ENCODE measurements around the gene CELF2. TPM values are rescaled to one million over a fixed set of nuclear protein-coding genes. Genes with fewer than 3 reads are reported as not detected.

The CELF2 gene
- total RNA-seq, 1 donor from 2014 or later = 33.8 TPM

DNA sequence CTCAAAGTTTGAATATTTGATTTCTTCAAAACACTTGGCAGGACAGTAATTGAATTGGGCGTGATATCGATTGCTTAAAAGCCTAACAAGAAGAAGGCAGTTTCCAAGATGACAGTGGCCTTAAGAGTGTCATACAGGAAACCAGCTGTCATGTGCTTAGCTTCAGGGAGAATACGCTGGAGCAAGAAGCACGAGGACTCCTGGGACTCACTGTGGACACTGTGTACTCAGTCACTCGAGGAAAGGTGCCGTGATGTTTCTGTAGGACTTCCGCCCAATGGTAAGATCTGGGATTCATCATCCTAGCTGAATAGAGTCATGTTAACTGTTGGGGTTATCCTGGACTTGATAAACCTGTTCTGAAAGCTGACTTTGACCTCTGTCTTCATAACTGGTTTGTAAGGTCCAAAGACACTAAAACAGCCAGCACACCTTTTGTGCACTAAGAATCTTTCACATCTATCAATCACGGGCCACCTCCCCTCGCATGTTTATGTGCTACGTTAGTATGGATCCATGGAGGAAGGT is 113.5 kb downstream of the CELF2 start:
- no peak for DNase-seq (ENCODE audit: extremely low spot score, unreplicated experiment)
- H3K4me3 Mint-ChIP-seq (ENCODE audit: unreplicated experiment) = no peak overlapping the region
- peaks cover 5% of the 10 kb centered on the region for H3K9me3 Mint-ChIP-seq (ENCODE audit: unreplicated experiment)
- H3K27ac Mint-ChIP-seq (ENCODE audit: unreplicated experiment) = no peak overlapping the region
- no peaks in the 10 kb centered on the region for H3K27me3 Mint-ChIP-seq (ENCODE audit: unreplicated experiment)
- H3K36me3 Mint-ChIP-seq (ENCODE audit: unreplicated experiment) = peaks cover 2% of the 10 kb centered on the region
- H3K4me1 Mint-ChIP-seq (ENCODE audit: unreplicated experiment) = no peaks in the 10 kb centered on the region
- TF ChIP-seq, protein P1, sequence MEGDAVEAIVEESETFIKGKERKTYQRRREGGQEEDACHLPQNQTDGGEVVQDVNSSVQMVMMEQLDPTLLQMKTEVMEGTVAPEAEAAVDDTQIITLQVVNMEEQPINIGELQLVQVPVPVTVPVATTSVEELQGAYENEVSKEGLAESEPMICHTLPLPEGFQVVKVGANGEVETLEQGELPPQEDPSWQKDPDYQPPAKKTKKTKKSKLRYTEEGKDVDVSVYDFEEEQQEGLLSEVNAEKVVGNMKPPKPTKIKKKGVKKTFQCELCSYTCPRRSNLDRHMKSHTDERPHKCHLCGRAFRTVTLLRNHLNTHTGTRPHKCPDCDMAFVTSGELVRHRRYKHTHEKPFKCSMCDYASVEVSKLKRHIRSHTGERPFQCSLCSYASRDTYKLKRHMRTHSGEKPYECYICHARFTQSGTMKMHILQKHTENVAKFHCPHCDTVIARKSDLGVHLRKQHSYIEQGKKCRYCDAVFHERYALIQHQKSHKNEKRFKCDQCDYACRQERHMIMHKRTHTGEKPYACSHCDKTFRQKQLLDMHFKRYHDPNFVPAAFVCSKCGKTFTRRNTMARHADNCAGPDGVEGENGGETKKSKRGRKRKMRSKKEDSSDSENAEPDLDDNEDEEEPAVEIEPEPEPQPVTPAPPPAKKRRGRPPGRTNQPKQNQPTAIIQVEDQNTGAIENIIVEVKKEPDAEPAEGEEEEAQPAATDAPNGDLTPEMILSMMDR (IDR thresholded peaks at IDR 0.05) = no peak

DNA sequence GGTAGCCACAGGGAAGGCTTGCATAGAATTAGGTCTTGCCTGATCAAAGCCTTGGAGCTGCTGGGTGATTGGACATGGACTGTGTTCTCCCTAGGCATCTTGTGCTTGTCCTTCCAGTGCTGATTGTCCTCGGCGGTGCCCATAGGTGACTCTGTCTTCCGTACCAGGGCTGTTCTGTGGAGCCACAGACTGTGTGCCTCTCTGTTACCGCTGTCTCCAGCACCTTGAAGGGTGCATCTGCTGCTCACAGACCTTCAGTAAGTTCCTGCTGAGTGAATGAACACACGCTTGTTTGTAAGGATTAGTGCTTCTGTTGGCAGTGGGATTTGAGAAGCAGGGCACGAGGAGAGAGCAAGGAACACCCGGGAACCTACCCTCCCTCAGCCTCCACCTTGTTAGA is 116.7 kb downstream of the CELF2 start:
- no peaks in the 10 kb centered on the region for H3K27me3 Mint-ChIP-seq (ENCODE audit: unreplicated experiment)
- no peaks in the 10 kb centered on the region for H3K36me3 Mint-ChIP-seq (ENCODE audit: unreplicated experiment)
- H3K4me3 Mint-ChIP-seq (ENCODE audit: unreplicated experiment) = no peak overlapping the region
- no peak overlapping the region for H3K27ac Mint-ChIP-seq (ENCODE audit: unreplicated experiment)
- peaks cover 12% of the 10 kb centered on the region for H3K4me1 Mint-ChIP-seq (ENCODE audit: unreplicated experiment)
- H3K9me3 Mint-ChIP-seq (ENCODE audit: unreplicated experiment) = no peaks in the 10 kb centered on the region
- DNase-seq (ENCODE audit: extremely low spot score, unreplicated experiment) = no peak
- TF ChIP-seq, protein P1 (IDR thresholded peaks at IDR 0.05) = no peak

DNA sequence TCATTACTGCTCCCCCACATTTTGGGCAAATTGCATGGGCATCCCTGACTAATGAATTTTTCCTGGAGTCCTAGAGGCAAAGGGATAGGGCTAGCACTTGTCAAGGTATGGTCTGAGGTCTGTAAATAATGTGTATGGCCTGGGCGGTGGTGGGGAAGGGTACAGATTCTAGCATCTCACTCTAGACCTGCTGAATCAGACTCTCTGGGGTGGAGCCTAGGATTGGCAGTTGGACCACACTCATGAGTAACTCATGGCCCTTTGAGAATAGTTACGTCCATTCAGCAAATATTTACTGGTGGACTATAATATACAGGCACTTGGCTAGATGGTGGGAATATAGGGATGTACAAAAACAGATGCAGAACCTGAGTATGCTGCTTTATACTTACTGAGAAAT is 118.0 kb downstream of the CELF2 start:
- Mint-ChIP-seq H3K27me3 (ENCODE audit: unreplicated experiment) (no peaks in the 10 kb centered on the region), H3K4me3 (ENCODE audit: unreplicated experiment) (no peak overlapping the region), H3K4me1 (ENCODE audit: unreplicated experiment) (peaks cover 12% of the 10 kb centered on the region), H3K36me3 (ENCODE audit: unreplicated experiment) (no peaks in the 10 kb centered on the region), H3K27ac (ENCODE audit: unreplicated experiment) (no peak overlapping the region), H3K9me3 (ENCODE audit: unreplicated experiment) (no peaks in the 10 kb centered on the region)
- DNase-seq (ENCODE audit: extremely low spot score, unreplicated experiment) = no peak
- TF ChIP-seq, protein P1 (IDR thresholded peaks at IDR 0.05) = no peak

DNA sequence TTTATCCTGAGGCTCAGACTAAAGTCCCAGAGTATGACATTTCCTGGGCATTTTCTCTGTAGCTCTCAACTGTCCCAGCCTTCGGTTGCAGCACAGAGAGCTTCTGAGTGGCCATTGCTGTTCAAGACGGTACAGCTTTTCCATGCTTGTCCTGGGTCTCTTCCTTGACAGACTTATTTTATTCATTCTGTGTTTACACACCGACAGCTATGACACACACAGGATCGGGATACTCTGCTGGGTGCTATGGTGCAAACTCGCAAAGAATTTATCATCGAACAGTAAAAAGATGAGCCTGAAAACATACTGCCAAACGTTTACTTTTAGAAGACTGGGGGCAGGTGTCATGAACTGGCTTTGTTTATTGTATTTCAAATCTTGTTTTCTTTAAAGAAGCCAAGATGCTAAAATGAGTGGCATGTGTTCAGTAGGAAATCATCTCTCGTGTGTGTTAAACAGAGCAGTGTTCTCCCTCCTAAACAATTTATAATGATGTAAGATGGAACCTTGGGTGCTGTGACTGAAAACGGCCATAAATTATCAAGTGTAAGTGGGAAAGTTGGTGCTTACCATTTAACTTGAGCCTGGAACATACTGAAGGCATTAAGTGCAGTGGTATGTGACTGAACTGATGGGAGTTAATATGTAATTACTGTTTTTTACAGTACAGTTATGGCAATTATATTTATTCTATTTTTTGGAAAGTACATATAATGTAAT is 120.8 kb downstream of the CELF2 start:
- TF ChIP-seq, protein P1 (IDR thresholded peaks at IDR 0.05) = no peak
- peak overlapping the region; percentile 15 for H3K4me3 Mint-ChIP-seq (ENCODE audit: unreplicated experiment)
- peak overlapping the region; percentile 49 for H3K27ac Mint-ChIP-seq (ENCODE audit: unreplicated experiment)
- H3K27me3 Mint-ChIP-seq (ENCODE audit: unreplicated experiment) = no peaks in the 10 kb centered on the region
- peaks cover 5% of the 10 kb centered on the region for H3K9me3 Mint-ChIP-seq (ENCODE audit: unreplicated experiment)
- peaks cover 2% of the 10 kb centered on the region for H3K36me3 Mint-ChIP-seq (ENCODE audit: unreplicated experiment)
- no peak for DNase-seq (ENCODE audit: extremely low spot score, unreplicated experiment)
- H3K4me1 Mint-ChIP-seq (ENCODE audit: unreplicated experiment) = peaks cover 12% of the 10 kb centered on the region

DNA sequence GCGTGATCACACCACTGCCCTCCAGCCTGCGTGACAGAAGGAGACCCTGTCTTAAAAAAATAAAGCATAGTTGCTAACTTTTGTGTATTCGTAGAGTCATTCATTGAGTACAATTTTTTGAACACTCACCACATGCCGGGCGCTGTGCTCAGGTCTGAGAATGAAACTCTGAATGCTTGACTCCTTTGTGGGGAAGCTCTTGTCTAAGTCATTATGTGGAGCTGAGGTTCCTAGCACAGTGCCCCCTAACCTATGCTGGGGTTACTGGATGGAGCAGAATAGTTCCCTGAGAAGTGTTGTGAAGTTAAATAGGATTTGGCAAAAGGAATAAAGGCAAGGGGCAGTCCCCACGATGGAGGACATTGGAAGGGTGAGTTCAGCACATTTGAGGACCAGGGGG is 123.3 kb downstream of the CELF2 start:
- H3K27ac Mint-ChIP-seq (ENCODE audit: unreplicated experiment) = no peak overlapping the region
- no peak for DNase-seq (ENCODE audit: extremely low spot score, unreplicated experiment)
- TF ChIP-seq, protein P1 (IDR thresholded peaks at IDR 0.05) = no peak
- peaks cover 2% of the 10 kb centered on the region for H3K36me3 Mint-ChIP-seq (ENCODE audit: unreplicated experiment)
- H3K9me3 Mint-ChIP-seq (ENCODE audit: unreplicated experiment) = peaks cover 5% of the 10 kb centered on the region
- no peaks in the 10 kb centered on the region for H3K27me3 Mint-ChIP-seq (ENCODE audit: unreplicated experiment)
- peaks cover 17% of the 10 kb centered on the region for H3K4me1 Mint-ChIP-seq (ENCODE audit: unreplicated experiment)
- no peak overlapping the region for H3K4me3 Mint-ChIP-seq (ENCODE audit: unreplicated experiment)

Data from osteocyte (in vitro differentiated cells).